Stimulated activated CD4-positive, alpha-beta T cell treated with anti-CD3 and anti-CD28 coated beads, TNF-alpha, amount 100 ng/mL, for 48 hours (primary cell): ENCODE results near the gene PDXDC1.
"Not testable (repeated sequence)": the region's sequence is repeated elsewhere in the genome, so short reads cannot be mapped to it uniquely, and the experiment has no call there.

Source experiments
- DNase-seq, 3 donors: peaks; one replicate each; pipeline ENCODE4 v3.0.0-alpha.2; 2020; ENCODE audit warnings: low read depth in 3 of 3

PDXDC1 gene

DNA sequence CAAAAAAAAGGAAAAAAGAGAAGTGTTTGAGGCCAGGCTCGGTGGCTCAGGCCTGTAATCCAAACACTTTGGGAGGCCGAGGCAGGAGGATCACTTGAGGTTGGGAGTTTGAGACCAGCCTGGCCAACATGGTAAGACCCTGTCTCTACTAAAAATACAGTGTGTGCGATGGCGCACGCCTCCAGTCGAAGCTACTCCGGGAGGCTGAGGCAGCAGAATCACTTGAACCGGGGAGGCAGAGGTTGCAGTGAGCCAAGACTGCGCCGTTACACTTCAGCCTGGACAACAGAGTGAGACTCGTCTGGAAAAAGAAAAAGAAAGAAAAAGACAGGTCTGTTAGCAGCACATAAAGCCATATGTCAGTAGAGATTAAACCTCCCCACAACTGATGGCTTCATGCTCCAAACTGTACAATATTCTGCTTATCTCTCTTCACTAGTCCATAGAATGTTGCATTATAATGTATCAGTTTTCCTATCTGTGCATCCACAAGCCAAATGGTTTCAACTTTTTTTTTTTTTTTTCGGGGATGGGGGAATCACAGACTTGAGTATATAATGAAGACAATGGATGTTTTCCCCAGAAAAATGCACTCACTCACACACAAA lies 3.1 kb upstream of the PDXDC1 start:
- not testable (repeated sequence) for DNase-seq

- not testable (repeated sequence) for DNase-seq
These were observed 972 bp upstream of the PDXDC1 start for GRCh38 chr16:14973785-14974322.

- not testable (repeated sequence) for DNase-seq
These were observed 533 bp upstream of the PDXDC1 start for GRCh38 chr16:14974331-14974655.

DNA sequence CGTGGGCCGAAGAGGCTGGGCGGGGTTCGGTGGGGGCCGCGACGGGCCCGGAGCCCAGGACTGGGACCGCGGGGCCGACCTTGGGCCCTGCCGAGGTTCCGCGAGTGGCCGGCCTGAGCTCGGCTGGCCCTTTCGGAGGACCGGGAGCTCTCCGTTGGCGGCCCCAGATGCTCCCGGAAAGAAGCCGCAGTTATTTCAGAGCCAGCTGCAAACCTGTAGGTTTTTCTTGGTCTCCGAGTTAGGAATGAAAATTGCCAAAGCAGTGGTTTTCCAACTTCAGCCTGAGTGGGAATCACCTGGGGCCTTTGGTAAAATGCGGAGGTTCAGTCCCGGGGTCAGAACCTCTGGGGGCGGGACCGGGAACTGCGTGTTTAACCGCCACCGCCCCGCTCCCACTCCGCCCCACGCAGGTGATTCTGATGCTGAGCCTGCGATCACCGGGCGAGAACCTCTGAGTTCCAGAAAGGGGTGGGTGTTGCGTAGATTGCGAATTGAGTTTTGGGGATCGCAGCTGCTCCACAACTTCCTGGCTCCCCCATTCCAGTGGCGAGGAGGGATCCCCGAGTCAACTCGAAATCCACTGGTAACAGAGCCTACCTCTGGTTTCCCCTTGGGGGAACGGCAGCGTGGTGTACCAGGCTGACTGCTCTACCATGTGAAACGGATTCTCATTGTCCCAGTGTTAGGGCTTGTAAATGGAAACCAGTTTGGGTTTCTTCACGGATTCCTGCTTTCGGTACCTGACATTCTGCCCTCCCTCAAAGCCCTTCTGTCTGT lies 780 bp downstream of the PDXDC1 start:
- DNase-seq: peak in 2 of 3 donors; percentile 32 to 51

GRCh38 chr16:14976971-14977736 lies 2.3 kb downstream of the PDXDC1 start:
- DNase-seq: not testable (repeated sequence)

DNA sequence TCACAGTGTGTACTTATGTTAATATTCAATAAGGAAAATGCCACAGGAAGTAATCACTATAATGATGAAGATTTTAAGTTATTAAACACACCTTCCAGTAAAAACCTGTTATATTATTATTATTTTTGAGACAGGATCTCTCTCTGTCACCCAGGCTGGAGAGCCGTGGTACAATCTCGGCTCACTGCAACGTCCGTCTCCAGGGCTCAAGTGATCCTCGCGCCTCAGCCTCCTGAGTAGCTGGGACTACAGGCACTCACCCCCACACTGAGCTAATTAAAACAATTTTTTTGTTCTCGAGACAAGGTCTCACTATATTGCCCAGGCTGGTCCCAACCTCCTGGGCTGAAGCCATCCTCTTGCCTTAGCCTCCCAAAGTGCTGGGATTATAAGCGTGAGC lies 3.5 kb downstream of the PDXDC1 start:
- DNase-seq: not testable (repeated sequence)

GRCh38 chr16:14978908-14979307 lies 4.1 kb downstream of the PDXDC1 start:
- DNase-seq: not testable (repeated sequence)

DNA sequence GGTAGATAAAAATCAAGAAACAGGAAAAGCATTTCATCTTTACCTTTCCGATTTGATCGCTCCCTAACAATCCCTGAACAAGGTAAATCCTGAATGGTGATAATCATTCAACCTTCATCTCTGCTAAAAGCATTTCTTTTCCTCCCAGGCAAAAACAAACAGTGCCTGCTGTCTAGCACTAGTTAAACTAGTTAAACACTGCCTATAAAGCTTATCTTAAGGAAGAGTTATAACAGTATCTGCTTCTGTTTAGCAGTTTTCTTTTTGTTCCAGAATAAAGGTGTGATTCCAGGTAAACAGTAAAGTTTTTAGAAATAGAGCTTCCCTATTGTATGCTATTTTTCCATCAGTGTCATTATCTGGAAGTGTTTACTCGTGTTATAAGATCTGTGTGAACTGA lies 6.4 kb downstream of the PDXDC1 start:
- not testable (repeated sequence) for DNase-seq

- DNase-seq: not testable (repeated sequence)
These were observed 7.7 kb downstream of the PDXDC1 start for GRCh38 chr16:14982521-14982920.

- not testable (repeated sequence) for DNase-seq
These were observed 13.3 kb downstream of the PDXDC1 start for GRCh38 chr16:14988092-14988491.

DNA sequence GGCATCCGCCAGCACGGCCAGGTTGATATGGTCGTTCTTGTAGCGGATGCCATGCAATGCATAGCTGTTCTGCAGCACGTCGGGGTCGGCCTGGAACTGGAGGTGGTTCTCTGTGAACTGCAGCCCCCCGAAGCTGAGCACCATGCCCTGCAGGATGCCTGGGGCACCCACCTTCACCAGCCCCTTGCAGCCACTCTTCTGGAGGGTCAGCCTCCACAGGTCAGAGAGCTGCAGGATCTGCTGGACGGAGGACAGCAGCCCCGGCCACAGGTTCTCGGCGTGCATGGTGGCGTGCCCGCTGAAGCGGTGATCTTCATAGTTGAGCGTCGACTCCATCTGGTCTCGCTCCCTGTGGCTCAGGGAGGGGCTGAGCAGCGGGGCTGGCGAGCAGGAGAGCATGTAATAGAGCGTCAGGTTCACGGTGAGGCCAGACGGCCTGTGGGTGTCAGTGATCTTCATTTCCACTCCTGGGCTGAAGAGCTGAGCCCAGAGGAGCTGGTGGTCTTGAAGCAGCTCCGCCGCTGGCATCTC lies 13.9 kb downstream of the PDXDC1 start:
- DNase-seq: not testable (repeated sequence)

DNA sequence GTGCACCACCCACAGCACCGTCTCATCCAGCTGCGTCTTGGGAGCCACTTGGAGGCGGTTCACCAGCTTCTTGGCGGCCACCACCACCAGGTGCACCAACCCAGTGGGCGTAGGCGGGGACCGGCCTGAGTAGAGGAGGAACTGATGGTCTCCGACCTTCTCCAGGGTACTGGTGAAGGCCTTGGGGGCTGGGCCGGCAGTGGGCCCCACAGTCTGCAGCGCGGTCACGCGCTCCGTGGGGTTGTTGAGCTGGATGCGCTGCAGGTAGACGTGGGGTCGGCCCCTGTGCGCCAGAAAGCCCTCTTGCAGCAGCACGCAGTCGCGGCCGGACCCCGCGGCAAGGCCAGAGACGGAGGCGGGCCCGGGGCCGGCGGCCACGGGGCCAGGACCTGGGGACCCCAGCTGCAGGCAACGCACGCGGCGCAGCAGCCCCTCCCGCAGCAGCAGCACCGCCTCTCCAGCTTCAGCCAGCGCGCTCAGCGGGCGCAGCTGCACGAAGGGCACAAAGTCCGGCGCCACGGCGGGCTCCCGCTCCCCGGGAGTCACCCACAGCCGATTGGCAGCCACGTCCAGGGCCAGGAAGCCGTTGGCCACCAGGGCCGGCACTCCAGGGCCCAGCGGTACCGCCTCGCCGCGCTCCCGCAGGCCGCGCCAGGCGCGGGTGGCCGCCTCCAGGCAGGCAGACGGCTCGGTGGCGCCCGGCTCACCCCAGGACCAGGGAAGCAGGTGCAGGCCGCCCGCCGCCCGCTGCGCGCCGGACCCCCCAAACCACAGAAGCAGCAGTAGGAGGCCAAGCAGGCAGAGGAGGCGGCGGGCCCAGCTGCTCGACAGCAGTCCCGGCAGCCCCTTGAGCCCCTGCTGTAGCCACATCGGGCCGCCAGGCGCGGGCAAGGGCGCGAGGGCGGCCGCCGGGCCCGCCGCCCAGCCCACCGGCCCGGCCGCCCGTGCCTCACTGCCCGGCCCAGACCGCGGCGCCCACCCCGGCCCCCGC lies 14.8 kb downstream of the PDXDC1 start:
- not testable (repeated sequence) for DNase-seq

- DNase-seq: not testable (repeated sequence)
These were observed 18.7 kb downstream of the PDXDC1 start for GRCh38 chr16:14993277-14994151.

GRCh38 chr16:14996702-14997101 lies 21.9 kb downstream of the PDXDC1 start:
- not testable (repeated sequence) for DNase-seq

- not testable (repeated sequence) for DNase-seq
These were observed 23.5 kb downstream of the PDXDC1 start for GRCh38 chr16:14998300-14998699.

GRCh38 chr16:14999845-15000244 lies 25.0 kb downstream of the PDXDC1 start:
- DNase-seq: not testable (repeated sequence)

- DNase-seq: not testable (repeated sequence)
These were observed 27.6 kb downstream of the PDXDC1 start for GRCh38 chr16:15002448-15002847.

DNA sequence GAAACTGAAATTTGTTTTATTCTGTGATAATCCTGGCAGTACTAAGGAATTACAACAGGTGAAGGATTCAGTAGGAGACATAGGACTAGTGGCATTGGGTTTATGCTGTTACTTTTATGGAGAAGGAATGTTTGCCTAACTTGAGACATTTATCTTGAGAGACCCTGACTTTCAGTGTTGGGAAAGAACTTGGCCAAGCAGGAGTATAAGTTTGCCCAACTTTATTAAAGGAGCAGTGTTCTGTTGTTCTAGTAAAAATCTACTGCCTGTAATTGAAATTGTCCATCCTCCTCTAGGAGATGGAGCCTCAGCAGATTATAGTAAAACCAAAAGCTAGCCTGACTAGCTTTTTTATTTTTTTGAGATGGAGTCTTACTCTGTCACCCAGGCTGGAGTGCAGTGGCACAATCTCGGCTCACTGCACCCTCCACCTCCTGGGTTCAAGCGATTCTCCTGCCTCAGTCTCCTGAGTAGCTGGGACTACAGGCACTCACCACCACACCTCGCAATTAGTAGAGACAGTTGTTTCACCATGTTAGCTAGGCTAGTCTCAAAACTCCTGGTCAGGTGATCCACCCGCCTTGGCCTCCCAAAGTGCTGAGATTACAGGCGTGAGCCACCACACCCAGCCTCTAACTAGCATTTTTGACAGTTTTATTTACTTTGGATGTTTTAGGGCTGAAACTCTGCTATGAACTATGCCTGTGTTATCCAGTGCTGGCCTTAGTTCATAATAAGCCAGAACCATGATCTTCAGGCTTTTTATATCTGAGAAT lies 30.7 kb downstream of the PDXDC1 start:
- not testable (repeated sequence) for DNase-seq

DNA sequence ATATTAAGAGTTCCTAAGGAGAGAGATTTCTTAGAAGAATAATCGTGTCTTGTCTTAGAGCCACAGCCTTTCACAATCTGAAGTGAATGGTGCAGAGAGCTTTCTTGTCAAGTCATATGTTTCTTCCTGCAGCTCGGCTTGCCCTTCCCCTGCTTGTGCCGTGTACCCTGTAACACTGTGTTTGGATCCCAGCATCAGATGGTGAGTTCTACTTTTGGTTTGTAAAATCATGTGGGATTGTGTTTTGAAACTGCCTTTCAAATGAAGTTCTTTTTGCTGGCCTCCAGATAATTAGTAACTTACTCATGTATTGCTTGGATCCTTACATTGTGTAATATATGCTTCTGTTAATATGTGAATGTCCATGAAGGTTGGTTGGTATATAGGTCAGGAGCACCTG lies 33.8 kb downstream of the PDXDC1 start:
- not testable (repeated sequence) for DNase-seq
